ENCODE results near the gene HOXB13. TPM values are rescaled to one million over a fixed set of nuclear protein-coding genes. Genes with fewer than 3 reads are reported as not detected.

The HOXB13 gene
- total and polyA plus RNA-seq, 2 of the 4 experiments (the other 2 are of a cell fraction) = not detected

GRCh38 chr17:48770954-48771353, 42.4 kb upstream of the HOXB13 start:
- H3K9me3 ChIP-seq (ENCODE audit: control insufficient read depth, insufficient read depth, low read length) = no peaks in the 10 kb centered on the region
- no peaks in the 10 kb centered on the region for H3K79me1 ChIP-seq (ENCODE audit: low read depth in 1 of 2, low read length in 2 of 2)
- POLR2A ChIA-PET (ENCODE audit: unreplicated experiment) = no interaction called here
- H3K4ac ChIP-seq (ENCODE audit: low read depth, low read length) = no peak overlapping the region
- no peak overlapping the region for H4K5ac ChIP-seq (ENCODE audit: low read depth, low read length)
- DNase-seq (no peak), ATAC-seq (ENCODE audit: low read depth) (no peak)
- H3K9me1 ChIP-seq (ENCODE audit: insufficient read depth, low read length) = no peaks in the 10 kb centered on the region
- no TSS peak for BruUV-seq (replicated peaks)
- H2BK5ac ChIP-seq (ENCODE audit: low read depth, low read length, poor library complexity, severe bottlenecking) = no peak overlapping the region
- H3K9ac ChIP-seq (ENCODE audit: low read depth, low read length) = no peak overlapping the region
- peaks cover 53% of the 10 kb centered on the region for H3K27me3 ChIP-seq (ENCODE audit: control insufficient read depth, insufficient read depth, low read length)
- TF ChIP-seq FOS (IDR thresholded peaks at IDR 0.05; ENCODE audit: low read depth, low read length) (no peak), POLR2A (IDR thresholded peaks at IDR 0.05; ENCODE audit: low read depth, low read length) (no peak), RAD21 (IDR thresholded peaks at IDR 0.05; ENCODE audit: low read length) (no peak), MAFK (IDR thresholded peaks at IDR 0.05; ENCODE audit: low read depth, low read length) (no peak), CEBPB (IDR thresholded peaks at IDR 0.05; ENCODE audit: low read depth, low read length) (no peak), ELK1 (IDR thresholded peaks at IDR 0.05; ENCODE audit: borderline replicate concordance, low read depth, low read length) (no peak)
- TF ChIP-seq, protein P1, sequence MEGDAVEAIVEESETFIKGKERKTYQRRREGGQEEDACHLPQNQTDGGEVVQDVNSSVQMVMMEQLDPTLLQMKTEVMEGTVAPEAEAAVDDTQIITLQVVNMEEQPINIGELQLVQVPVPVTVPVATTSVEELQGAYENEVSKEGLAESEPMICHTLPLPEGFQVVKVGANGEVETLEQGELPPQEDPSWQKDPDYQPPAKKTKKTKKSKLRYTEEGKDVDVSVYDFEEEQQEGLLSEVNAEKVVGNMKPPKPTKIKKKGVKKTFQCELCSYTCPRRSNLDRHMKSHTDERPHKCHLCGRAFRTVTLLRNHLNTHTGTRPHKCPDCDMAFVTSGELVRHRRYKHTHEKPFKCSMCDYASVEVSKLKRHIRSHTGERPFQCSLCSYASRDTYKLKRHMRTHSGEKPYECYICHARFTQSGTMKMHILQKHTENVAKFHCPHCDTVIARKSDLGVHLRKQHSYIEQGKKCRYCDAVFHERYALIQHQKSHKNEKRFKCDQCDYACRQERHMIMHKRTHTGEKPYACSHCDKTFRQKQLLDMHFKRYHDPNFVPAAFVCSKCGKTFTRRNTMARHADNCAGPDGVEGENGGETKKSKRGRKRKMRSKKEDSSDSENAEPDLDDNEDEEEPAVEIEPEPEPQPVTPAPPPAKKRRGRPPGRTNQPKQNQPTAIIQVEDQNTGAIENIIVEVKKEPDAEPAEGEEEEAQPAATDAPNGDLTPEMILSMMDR (conservative IDR thresholded peaks at IDR 0.05; ENCODE audit: low read depth, low read length) = no peak
- in situ Hi-C loops (cut with MboI; ENCODE audit: low sequenced_read_pairs) = loop anchor here (25.0 kb wide), 1 partner anchor 384 kb away; no protein-coding TSS in a partner anchor
- no peak overlapping the region for H2AFZ ChIP-seq (replicated peaks; ENCODE audit: low read length, poor library complexity)
- H4K20me1 ChIP-seq (ENCODE audit: insufficient read depth, low read length) = no peaks in the 10 kb centered on the region
- H3K14ac ChIP-seq (replicated peaks; ENCODE audit: low read depth, low read length) = no peak overlapping the region
- H2AK9ac ChIP-seq (replicated peaks; ENCODE audit: low read depth, low read length, poor library complexity) = no peak overlapping the region
- no peak overlapping the region for H2AK5ac ChIP-seq (ENCODE audit: low read depth, low read length)
- no peak overlapping the region for H4K8ac ChIP-seq (ENCODE audit: low read depth in 2 of 2, low read length in 2 of 2)
- H3K36me3 ChIP-seq (ENCODE audit: control insufficient read depth, insufficient read depth, low read length) = no peaks in the 10 kb centered on the region
- no peak overlapping the region for H3K4me2 ChIP-seq (ENCODE audit: low read depth, low read length)
- CTCF ChIA-PET = no interaction called here
- no peak overlapping the region for H4K91ac ChIP-seq (ENCODE audit: insufficient read depth, low read depth, low read length)
- H3K4me1 ChIP-seq (ENCODE audit: control insufficient read depth, insufficient read depth, low read length) = no peaks in the 10 kb centered on the region
- no peak overlapping the region for H3K27ac ChIP-seq (ENCODE audit: insufficient read depth, low read length)
- H2BK120ac ChIP-seq (ENCODE audit: low read depth, low read length) = no peak overlapping the region
- dilution Hi-C loops (cut with HindIII; ENCODE audit: low sequenced_read_pairs, unreplicated experiment) = no loop called here
- no peak overlapping the region for H2BK20ac ChIP-seq (ENCODE audit: low read depth, low read length)
- no peak overlapping the region for H2BK15ac ChIP-seq (ENCODE audit: low read depth, low read length)
- H3K4me3 ChIP-seq (ENCODE audit: insufficient read depth, low read depth, low read length) = no peak overlapping the region
- H3K18ac ChIP-seq (ENCODE audit: low read depth, low read length) = no peak overlapping the region
- intact Hi-C loops (cut with micrococcal nuclease) = no loop called here
- no peak overlapping the region for H3K56ac ChIP-seq (ENCODE audit: extremely low read depth, insufficient read depth, low read length)
- no peak overlapping the region for H3K23ac ChIP-seq (ENCODE audit: low read depth, low read length)
- 30% methylated on average over 2 of the region's 3 CpGs; no CpG with 5 or more reads in 1 of the 2 experiments for WGBS, 2 experiments (ENCODE audit: extremely low coverage in 2 of 2, insufficient read length in 1 of 2)
